H9 (cell line): ENCODE measurements around the gene PRSS57. TPM values are rescaled to one million over a fixed set of nuclear protein-coding genes. Genes with fewer than 3 reads are reported as not detected.
"Not testable (repeated sequence)": the region's sequence is repeated elsewhere in the genome, so short reads cannot be mapped to it uniquely, and the experiment has no call there.

Source experiments
- DNase-seq: peaks from one replicate; pipeline ENCODE4 v3.0.0-alpha.2; 2017
- H2AFZ ChIP-seq: one replicate; pipeline ENCODE4 v1.6.1; 2013; ENCODE audit warnings: mild to moderate bottlenecking, low read length, control low read depth, moderate library complexity
- H2AK5ac ChIP-seq: 2 replicates; pipeline ENCODE4 v1.6.1; 2013; ENCODE audit warnings: low read length, control low read depth, mixed read lengths; ENCODE audit not compliant: insufficient read length
- H2BK120ac ChIP-seq: one replicate; pipeline ENCODE4 v1.6.1; 2013; ENCODE audit warnings: low read depth, mild to moderate bottlenecking, low read length, control low read depth, inconsistent platforms; ENCODE audit not compliant: poor library complexity, severe bottlenecking
- H2BK12ac ChIP-seq: 2 replicates; pipeline ENCODE4 v1.6.1; 2013; ENCODE audit warnings: low read length, control low read depth, mixed read lengths, low read depth; ENCODE audit not compliant: insufficient read length
- H2BK15ac ChIP-seq: 2 replicates; pipeline ENCODE4 v1.6.1; 2013; ENCODE audit warnings: low read depth, low read length, control low read depth
- H2BK20ac ChIP-seq: one replicate; pipeline ENCODE4 v1.6.1; 2013; ENCODE audit warnings: low read depth, mild to moderate bottlenecking, low read length, control low read depth, inconsistent platforms; ENCODE audit not compliant: poor library complexity, severe bottlenecking
- H2BK5ac ChIP-seq: 2 replicates; pipeline ENCODE4 v1.6.1; 2013; ENCODE audit warnings: low read length, control low read depth, mixed read lengths; ENCODE audit not compliant: insufficient read length
- H3K14ac ChIP-seq: 2 replicates; pipeline ENCODE4 v1.6.1; 2013; ENCODE audit warnings: low read length, control low read depth; ENCODE audit not compliant: insufficient read depth
- H3K18ac ChIP-seq: 2 replicates; pipeline ENCODE4 v1.6.1; 2013; ENCODE audit warnings: low read depth, mild to moderate bottlenecking, mixed read lengths, low read length, control low read depth; ENCODE audit not compliant: insufficient read length
- H3K23ac ChIP-seq: 2 replicates; pipeline ENCODE4 v1.6.1; 2013; ENCODE audit warnings: low read length, control low read depth, mixed read lengths, low read depth; ENCODE audit not compliant: insufficient read length
- H3K23me2 ChIP-seq: 2 replicates; pipeline ENCODE4 v1.6.1; 2013; ENCODE audit warnings: low read depth, mild to moderate bottlenecking, mixed read lengths, low read length, control low read depth; ENCODE audit not compliant: insufficient read length, poor library complexity, severe bottlenecking
- H3K27ac ChIP-seq: 2 replicates; pipeline ENCODE4 v1.5.1; 2013; ENCODE audit warnings: low read length, control low read depth, mixed read lengths, low read depth; ENCODE audit not compliant: insufficient read length
- H3K27me3 ChIP-seq: 2 replicates; pipeline ENCODE4 v1.6.1; 2013; ENCODE audit warnings: low read length, control low read depth, inconsistent platforms; ENCODE audit not compliant: insufficient read depth
- H3K4ac ChIP-seq: 2 replicates; pipeline ENCODE4 v1.6.1; 2013; ENCODE audit warnings: low read depth, mild to moderate bottlenecking, control low read depth, inconsistent platforms, low read length, moderate library complexity
- H3K4me1 ChIP-seq: 2 replicates; pipeline ENCODE4 v1.6.1; 2013; ENCODE audit warnings: low read length, control low read depth, inconsistent platforms; ENCODE audit not compliant: insufficient read depth
- H3K4me2 ChIP-seq: 2 replicates; pipeline ENCODE4 v1.6.1; 2013; ENCODE audit warnings: low read length, control low read depth, mixed read lengths; ENCODE audit not compliant: insufficient read length, insufficient read depth
- H3K56ac ChIP-seq: 2 replicates; pipeline ENCODE4 v1.6.1; 2013; ENCODE audit warnings: low read depth, mild to moderate bottlenecking, mixed read lengths, low read length, control low read depth; ENCODE audit not compliant: insufficient read length
- H3K79me1 ChIP-seq: 2 replicates; pipeline ENCODE4 v1.6.1; 2013; ENCODE audit warnings: low read depth, mild to moderate bottlenecking, moderate library complexity, low read length, control low read depth, inconsistent platforms; ENCODE audit not compliant: insufficient read depth, poor library complexity, severe bottlenecking
- H3K79me2 ChIP-seq: 2 replicates; pipeline ENCODE4 v1.6.1; 2013; ENCODE audit warnings: low read length, control low read depth, inconsistent platforms; ENCODE audit not compliant: insufficient read depth
- H3K9ac ChIP-seq: 2 replicates; pipeline ENCODE4 v1.6.1; 2013; ENCODE audit warnings: low read length, control low read depth, mixed read lengths; ENCODE audit not compliant: insufficient read length; ENCODE audit errors: extremely low read depth
- H3K9me3 ChIP-seq: one replicate; pipeline ENCODE4 v1.6.1; 2013; ENCODE audit warnings: low read depth, low read length, inconsistent platforms; ENCODE audit not compliant: control insufficient read depth
- H3T11ph ChIP-seq: one replicate; pipeline ENCODE4 v1.6.1; 2013; ENCODE audit warnings: mild to moderate bottlenecking, low read length, control low read depth, inconsistent platforms
- H4K20me1 ChIP-seq: one replicate; pipeline ENCODE4 v1.6.1; 2013; ENCODE audit not compliant: control insufficient read depth, insufficient read length, insufficient read depth
- H4K5ac ChIP-seq: 2 replicates; pipeline ENCODE4 v1.6.1; 2013; ENCODE audit warnings: low read depth, mild to moderate bottlenecking, mixed read lengths, low read length, control low read depth; ENCODE audit not compliant: insufficient read length
- H4K8ac ChIP-seq: replicated peaks from 2 replicates; pipeline ENCODE4 v1.6.1; 2013; ENCODE audit warnings: low read length, control low read depth, mixed read lengths, low read depth; ENCODE audit not compliant: insufficient read length
- H4K91ac ChIP-seq: 2 replicates; pipeline ENCODE4 v1.6.1; 2013; ENCODE audit warnings: low read depth, mild to moderate bottlenecking, moderate library complexity, mixed read lengths, low read length, control low read depth; ENCODE audit not compliant: insufficient read length
- H3K27ac Mint-ChIP-seq, 3 experiments: 2 replicates in 2 of 3; 3 replicates in 1 of 3; pipeline ENCODE4 v1.8.0; 2020 to 2021; ENCODE audit warnings: mixed read lengths in 3 of 3, mild to moderate bottlenecking in 1 of 3, moderate library complexity in 1 of 3
- H3K27me3 Mint-ChIP-seq: 2 replicates; pipeline ENCODE4 v1.8.0; 2021; ENCODE audit warnings: low read depth, mild to moderate bottlenecking, moderate library complexity, mixed read lengths
- H3K36me3 Mint-ChIP-seq, 3 experiments: 2 replicates in 2 of 3; 3 replicates in 1 of 3; pipeline ENCODE4 v1.8.0; 2020 to 2021; ENCODE audit warnings: low read depth in 3 of 3, mixed read lengths in 3 of 3; ENCODE audit not compliant: insufficient read depth in 1 of 3
- H3K4me1 Mint-ChIP-seq, 2 experiments: 2 replicates each; pipeline ENCODE4 v1.8.0; 2020; ENCODE audit warnings: mixed read lengths in 2 of 2
- H3K4me3 Mint-ChIP-seq, 2 experiments: 2 replicates in 1 of 2; 3 replicates in 1 of 2; pipeline ENCODE4 v1.8.0; 2020 to 2021; ENCODE audit warnings: mild to moderate bottlenecking in 2 of 2, mixed read lengths in 2 of 2, moderate library complexity in 1 of 2
- H3K9me3 Mint-ChIP-seq, 2 experiments: 2 replicates in 1 of 2; 3 replicates in 1 of 2; pipeline ENCODE4 v1.8.0; 2020; ENCODE audit warnings: mild to moderate bottlenecking in 2 of 2, mixed read lengths in 2 of 2, moderate library complexity in 1 of 2
- CTCF ChIP-seq: fragments of 200-600 bp; sonication (generic); conservative IDR thresholded peaks from 3 replicates; pipeline ENCODE4 v1.8.0; 2021; ENCODE audit warnings: antibody characterized with exemption, mild to moderate bottlenecking
- WGBS: extraction: QIAGEN DNeasy Blood & Tissue Kit; methylation state at CpG from one replicate; pipeline ENCODE4 v1.1.7; 2013; ENCODE audit warnings: missing lambda C conversion rate, low lambda C conversion rate, mixed read lengths; ENCODE audit not compliant: insufficient read length; ENCODE audit errors: extremely low coverage; 5-methylcytosine and 5-hydroxymethylcytosine counted together
- total RNA-seq: library from RNA; stranded (reverse); gene quantifications from 2 replicates; pipeline ENCODE4 v1.2.1, GENCODE V29; 2021

PRSS57 gene
- total RNA-seq, 1 experiment from 2014 or later: not detected

- Histone ChIP-seq H3K79me1 (no peaks in the 10 kb centered on the region), H2BK12ac (no peak overlapping the region), H2BK5ac (no peak overlapping the region), H3K4me1 (no peaks in the 10 kb centered on the region), H3K9ac (no peak overlapping the region), H3K23me2 (no peaks in the 10 kb centered on the region), H3K27me3 (no peaks in the 10 kb centered on the region), H3K18ac (no peak overlapping the region), H3K4me2 (no peak overlapping the region), H4K91ac (no peak overlapping the region), H2BK15ac (no peak overlapping the region), H3K14ac (no peak overlapping the region), H3K4ac (no peak overlapping the region), H3T11ph (no peak overlapping the region), H3K23ac (no peak overlapping the region), H4K20me1 (no peaks in the 10 kb centered on the region), H2BK20ac (no peak overlapping the region), H3K27ac (no peak overlapping the region), H3K79me2 (no peaks in the 10 kb centered on the region), H2AK5ac (no peak overlapping the region), H3K56ac (no peak overlapping the region), H2AFZ (no peak overlapping the region), H4K8ac (no peak overlapping the region), H4K5ac (no peak overlapping the region), H3K9me3 (no peaks in the 10 kb centered on the region), H2BK120ac (no peak overlapping the region)
- Mint-ChIP-seq H3K9me3 (peaks cover 10 to 12% of the 10 kb centered on the region in 2 experiments), H3K27ac (no peak overlapping the region), H3K4me3 (no peak overlapping the region), H3K36me3 (no peaks in the 10 kb centered on the region), H3K4me1 (peaks cover 0 to 4% of the 10 kb centered on the region in 2 experiments; a peak in 2 of 4 replicates), H3K27me3 (peaks cover 52% of the 10 kb centered on the region)
- TF ChIP-seq CTCF: peak; percentile 56
- DNase-seq: peak; percentile 63
- no CpG with 5 or more reads among the region's 9 CpGs for WGBS
Measured at GRCh38 chr19:670609-671075, 24.6 kb downstream of the PRSS57 start.

- not testable (repeated sequence) for H4K5ac ChIP-seq, DNase-seq, H3K23ac ChIP-seq, H2BK120ac ChIP-seq, H3K14ac ChIP-seq, H2AFZ ChIP-seq, H3K4me3 Mint-ChIP-seq, H3K4me1 ChIP-seq, H4K20me1 ChIP-seq, H3K36me3 Mint-ChIP-seq, H2BK12ac ChIP-seq, H3K27ac Mint-ChIP-seq, H3T11ph ChIP-seq, H4K91ac ChIP-seq, H3K56ac ChIP-seq, H3K79me1 ChIP-seq, H3K23me2 ChIP-seq, H3K4me2 ChIP-seq, H2BK20ac ChIP-seq, H3K27ac ChIP-seq, H3K9me3 ChIP-seq, H3K79me2 ChIP-seq, H3K27me3 ChIP-seq, H3K9ac ChIP-seq, H3K4me1 Mint-ChIP-seq, H2AK5ac ChIP-seq, H2BK5ac ChIP-seq, H2BK15ac ChIP-seq, H4K8ac ChIP-seq, H3K4ac ChIP-seq, H3K18ac ChIP-seq
- WGBS: no CpG with 5 or more reads among the region's 12 CpGs
- H3K27me3 Mint-ChIP-seq: peaks cover 46% of the 10 kb centered on the region
- H3K9me3 Mint-ChIP-seq: peaks cover 10 to 14% of the 10 kb centered on the region in 2 experiments
Measured at GRCh38 chr19:668675-669434, 26.4 kb downstream of the PRSS57 start.
